ENCODE measurements around the gene AAMP.

GRCh38 chr2:218272531-218273212, 2.7 kb upstream of the AAMP start:
- TF ChIP-seq GATA2 (IDR thresholded peaks at IDR 0.05; ENCODE audit: low read depth, low read length) (no peak), GATA3 (IDR thresholded peaks at IDR 0.05; ENCODE audit: low read depth, low read length) (no peak)
